GM12874 (cell line): ENCODE data around the gene SAMM50.

ENCODE experiments used
- TF ChIP-seq, protein P1 (sequence below): IDR thresholded peaks from 2 replicates; pipeline ENCODE4 v1.5.1; 2011; ENCODE audit warnings: low read depth, mild to moderate bottlenecking, control low read depth, low read length, moderate library complexity; ENCODE audit not compliant: insufficient read depth

The SAMM50 gene

DNA sequence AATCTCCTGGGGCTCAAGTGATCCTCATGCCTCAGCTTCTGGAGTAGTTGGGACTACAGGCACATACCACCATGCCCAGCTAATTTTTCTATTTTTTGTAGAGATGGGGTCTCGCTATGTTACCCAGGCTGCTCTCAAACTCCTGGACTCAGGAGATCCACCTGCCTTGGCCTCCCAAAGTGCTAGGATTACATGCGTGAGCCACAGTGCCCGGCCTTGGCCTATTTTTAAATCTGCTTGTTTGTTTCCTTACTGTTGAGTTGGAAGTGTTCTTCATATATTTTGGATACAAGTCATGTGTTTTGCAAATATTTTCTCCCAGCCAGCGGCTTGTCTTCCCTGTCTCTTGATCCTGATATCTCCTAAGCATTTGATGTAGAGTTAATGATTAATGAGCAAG is 73.8 kb downstream of the SAMM50 start:
- TF ChIP-seq, protein P1, sequence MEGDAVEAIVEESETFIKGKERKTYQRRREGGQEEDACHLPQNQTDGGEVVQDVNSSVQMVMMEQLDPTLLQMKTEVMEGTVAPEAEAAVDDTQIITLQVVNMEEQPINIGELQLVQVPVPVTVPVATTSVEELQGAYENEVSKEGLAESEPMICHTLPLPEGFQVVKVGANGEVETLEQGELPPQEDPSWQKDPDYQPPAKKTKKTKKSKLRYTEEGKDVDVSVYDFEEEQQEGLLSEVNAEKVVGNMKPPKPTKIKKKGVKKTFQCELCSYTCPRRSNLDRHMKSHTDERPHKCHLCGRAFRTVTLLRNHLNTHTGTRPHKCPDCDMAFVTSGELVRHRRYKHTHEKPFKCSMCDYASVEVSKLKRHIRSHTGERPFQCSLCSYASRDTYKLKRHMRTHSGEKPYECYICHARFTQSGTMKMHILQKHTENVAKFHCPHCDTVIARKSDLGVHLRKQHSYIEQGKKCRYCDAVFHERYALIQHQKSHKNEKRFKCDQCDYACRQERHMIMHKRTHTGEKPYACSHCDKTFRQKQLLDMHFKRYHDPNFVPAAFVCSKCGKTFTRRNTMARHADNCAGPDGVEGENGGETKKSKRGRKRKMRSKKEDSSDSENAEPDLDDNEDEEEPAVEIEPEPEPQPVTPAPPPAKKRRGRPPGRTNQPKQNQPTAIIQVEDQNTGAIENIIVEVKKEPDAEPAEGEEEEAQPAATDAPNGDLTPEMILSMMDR, result no peak

DNA sequence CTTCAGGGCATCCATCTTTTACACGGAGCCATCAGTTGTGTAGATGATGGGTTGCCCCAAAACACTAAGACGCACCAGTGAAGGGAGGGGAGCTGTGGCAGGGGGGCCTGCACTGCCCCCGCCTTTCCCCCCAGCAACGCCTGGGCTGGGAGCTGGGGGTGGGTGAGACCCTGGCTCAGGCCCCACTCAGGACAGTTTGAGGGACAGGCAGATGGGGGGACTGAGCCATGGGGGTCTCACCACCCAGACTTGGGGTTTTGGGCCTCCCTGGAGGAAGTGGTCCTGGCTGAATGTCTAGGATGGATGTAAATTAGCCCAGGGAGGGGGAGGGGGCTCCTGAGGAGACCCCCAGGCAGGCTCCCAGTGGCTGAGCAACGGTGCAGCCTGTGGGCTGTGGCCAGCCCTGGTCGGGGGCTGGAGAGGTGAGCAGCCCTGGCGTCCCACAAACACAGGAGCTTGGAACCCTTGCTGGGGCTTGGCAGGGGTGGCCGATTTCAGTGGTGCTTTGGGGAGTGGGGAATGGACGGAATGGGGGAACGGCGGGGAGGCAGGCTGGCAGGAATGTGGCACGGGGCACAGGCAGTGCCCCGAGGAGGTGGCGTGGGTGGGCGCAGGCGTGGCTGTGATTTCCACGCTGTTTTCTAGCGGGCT is 74.9 kb downstream of the SAMM50 start:
- TF ChIP-seq, protein P1, result no peak

DNA sequence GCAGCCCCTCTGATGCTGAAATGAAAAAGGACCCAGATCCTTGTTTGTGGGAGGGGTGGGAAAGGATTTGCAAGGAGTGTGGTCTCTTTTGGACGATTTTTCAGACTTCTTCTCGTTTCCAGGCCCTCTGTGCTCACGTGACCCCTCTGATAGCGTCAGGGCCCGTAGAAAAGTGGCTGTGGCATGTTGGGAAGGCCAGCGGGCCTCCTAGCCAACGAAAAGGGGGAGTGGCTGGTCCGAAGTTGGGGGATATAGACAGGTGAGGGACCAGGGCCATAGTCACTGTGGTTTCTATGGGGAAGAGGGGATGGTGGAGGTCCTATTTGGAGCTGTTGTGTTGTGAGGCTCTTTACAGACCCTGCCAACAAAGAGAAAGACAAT is 75.5 kb downstream of the SAMM50 start:
- TF ChIP-seq, protein P1, result no peak

DNA sequence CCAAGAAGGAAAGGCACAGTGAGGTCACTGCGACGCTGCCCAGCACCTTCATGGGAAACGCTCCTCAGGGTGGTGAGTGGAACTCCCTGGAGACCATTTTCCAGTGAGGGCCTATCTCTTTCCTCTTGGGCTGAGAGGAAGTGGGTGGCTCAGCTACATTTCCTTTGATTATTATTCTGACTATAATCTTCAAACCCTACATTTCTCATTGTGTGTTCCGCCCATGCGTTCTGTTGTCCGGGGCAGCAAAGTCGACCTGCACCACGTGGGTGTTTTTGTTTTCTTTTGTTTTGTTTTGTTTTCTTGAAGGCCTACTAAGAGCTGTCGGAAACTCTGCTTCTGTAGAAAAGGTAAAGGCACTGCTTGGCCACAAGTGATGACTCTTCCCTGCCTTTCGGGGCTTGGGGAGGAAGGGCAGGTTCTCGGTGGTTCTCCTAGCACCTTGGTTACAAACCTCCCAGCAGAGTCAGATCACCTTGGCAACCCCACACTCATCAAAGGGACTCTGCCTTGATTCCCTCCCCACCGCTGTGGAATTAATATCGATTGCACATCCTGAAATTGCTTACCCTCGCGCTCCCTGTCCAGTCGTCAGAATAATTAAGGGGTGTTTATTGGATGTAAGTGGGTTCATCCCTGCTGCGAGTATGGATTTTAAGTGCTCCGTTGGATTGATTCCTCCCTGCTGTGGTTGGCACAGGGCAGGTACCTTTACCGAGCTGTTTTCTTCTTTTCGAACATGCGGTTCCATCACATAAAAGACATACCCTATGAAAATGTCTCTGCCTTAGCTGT is 76.1 kb downstream of the SAMM50 start:
- TF ChIP-seq, protein P1, result no peak

DNA sequence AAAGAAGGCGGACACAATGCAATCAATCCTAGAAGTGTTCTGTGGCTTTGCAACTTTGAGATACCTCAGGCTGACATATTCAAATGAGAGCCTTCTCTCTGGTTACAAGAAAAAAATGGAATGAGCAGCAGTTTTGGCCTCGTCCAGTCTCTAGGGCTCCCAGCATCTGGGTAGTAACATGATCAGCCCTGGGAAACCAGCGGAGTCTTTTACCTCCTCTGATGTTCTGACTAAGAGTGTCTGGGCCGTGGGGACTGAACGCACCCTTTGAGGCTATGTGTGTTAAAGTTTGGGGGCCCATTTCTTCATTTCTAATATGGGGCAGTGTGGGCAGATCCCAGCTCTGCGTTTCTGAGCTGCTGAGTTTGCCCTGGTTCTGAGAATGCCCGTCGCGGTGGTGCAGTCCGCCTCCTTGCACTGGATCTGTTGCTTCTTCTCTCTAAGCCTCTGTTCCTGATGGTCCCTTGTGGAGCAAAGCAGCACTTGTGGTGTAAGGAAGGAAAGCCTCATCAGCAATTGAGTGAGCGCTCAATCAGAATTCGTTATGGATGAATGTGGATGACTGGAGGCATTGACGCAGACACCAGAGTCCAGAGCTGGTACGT is 77.0 kb downstream of the SAMM50 start:
- TF ChIP-seq, protein P1, result no peak

DNA sequence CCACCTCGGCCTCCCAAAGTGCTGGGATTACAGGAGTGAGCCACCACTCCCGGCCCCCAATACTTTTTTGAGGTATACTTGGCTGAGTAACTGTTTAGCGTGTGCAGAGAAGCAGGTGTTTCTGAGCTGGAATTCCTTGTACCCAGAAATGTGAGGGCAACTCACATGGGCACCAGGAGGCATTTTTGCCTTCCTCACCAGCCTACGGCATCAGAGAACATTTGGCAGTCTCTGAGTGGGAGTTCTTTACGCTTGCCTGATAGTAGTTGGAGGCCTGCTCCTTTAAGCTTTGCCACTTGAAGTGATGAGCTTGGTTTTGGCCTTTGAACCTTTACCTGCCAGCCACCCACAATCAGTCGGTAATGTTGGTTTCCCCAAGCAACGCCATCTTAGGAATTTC is 78.0 kb downstream of the SAMM50 start:
- TF ChIP-seq, protein P1, result no peak

DNA sequence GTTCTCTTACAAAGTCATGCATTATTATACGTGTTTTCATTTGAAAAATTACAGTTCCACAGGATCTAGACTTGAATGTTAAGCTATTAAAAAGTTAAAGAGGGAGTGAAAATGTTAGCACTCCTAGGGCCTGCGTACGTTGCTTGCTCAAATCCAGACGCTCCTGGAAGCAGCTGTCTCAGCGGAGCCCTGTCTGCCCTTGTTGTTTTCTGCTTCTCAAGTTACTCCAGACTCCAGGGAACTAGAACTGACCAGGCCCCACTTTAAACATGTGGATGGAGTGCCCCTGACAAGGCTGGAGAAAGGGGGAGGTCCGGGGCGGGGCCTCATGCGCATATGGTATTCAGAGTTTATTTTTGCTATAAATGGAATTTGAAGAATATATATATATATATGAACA is 78.5 kb downstream of the SAMM50 start:
- TF ChIP-seq, protein P1, result no peak
